Measurements from ENCODE around the gene PARD6B. TPM values are rescaled to one million over a fixed set of nuclear protein-coding genes. Genes with fewer than 3 reads are reported as not detected.

The PARD6B gene
- total and polyA plus RNA-seq, 2 of the 13 experiments (the other 11 are each of a cell fraction or from before 2014, with no cell fraction given): 6.9 to 22.2 TPM

GRCh38 chr20:50762435-50763220, 31.2 kb downstream of the PARD6B start (continued):
- peak; percentile 33; the same call in 1 of the 2 replicates for TF ChIP-seq FOXK1 (CRISPR knock-in tag; IDR thresholded peaks at IDR 0.05; ENCODE audit: borderline replicate concordance, low read depth)
- no peak for TF ChIP-seq GTF2F1 (IDR thresholded peaks at IDR 0.05; ENCODE audit: low read length)
- TF ChIP-seq ZSCAN9 (CRISPR knock-in tag; IDR thresholded peaks at IDR 0.05; ENCODE audit: borderline replicate concordance): no peak
- TF ChIP-seq MTA3 (CRISPR knock-in tag; IDR thresholded peaks at IDR 0.05): no peak
- no peak for TF ChIP-seq GZF1 (CRISPR knock-in tag; IDR thresholded peaks at IDR 0.05)
- TF ChIP-seq DPF2 (CRISPR knock-in tag; IDR thresholded peaks at IDR 0.05; ENCODE audit: borderline replicate concordance, low read depth): no peak
- TF ChIP-seq FUBP1 (CRISPR knock-in tag; IDR thresholded peaks at IDR 0.05; ENCODE audit: borderline replicate concordance): no peak
- no peak for TF ChIP-seq CEBPG (CRISPR knock-in tag; IDR thresholded peaks at IDR 0.05)
- 0 out of 2 replicates have a peak, but pooled peaks have one; percentile 7 for TF ChIP-seq HOXA3 (CRISPR knock-in tag; IDR thresholded peaks at IDR 0.05)
- no peak for TF ChIP-seq RXRA (CRISPR knock-in tag; IDR thresholded peaks at IDR 0.05)
- no peak for TF ChIP-seq CENPBD1 (CRISPR knock-in tag; IDR thresholded peaks at IDR 0.05; ENCODE audit: borderline replicate concordance, low read depth)
- TF ChIP-seq MAFK (conservative IDR thresholded peaks at IDR 0.05 in 1 of 2, IDR thresholded peaks at IDR 0.05 in 1 of 2; ENCODE audit: low read length in 2 of 2): no peak
- no peak for TF ChIP-seq MYNN (CRISPR knock-in tag; IDR thresholded peaks at IDR 0.05; ENCODE audit: low read depth)
- TF ChIP-seq MAX (IDR thresholded peaks at IDR 0.05): no peak
- no peak for TF ChIP-seq SIX1 (CRISPR knock-in tag; IDR thresholded peaks at IDR 0.05; ENCODE audit: borderline replicate concordance)
- TF ChIP-seq IKZF1 (IDR thresholded peaks at IDR 0.05): no peak
- TF ChIP-seq ASH2L (IDR thresholded peaks at IDR 0.05; ENCODE audit: insufficient read length, low read depth, low read length): no peak
- no peak for TF ChIP-seq CEBPZ (IDR thresholded peaks at IDR 0.05; ENCODE audit: low read length)
- no peak for TF ChIP-seq ZNF629 (CRISPR knock-in tag; conservative IDR thresholded peaks at IDR 0.05)
- no peak for TF ChIP-seq ZNF674 (CRISPR knock-in tag; IDR thresholded peaks at IDR 0.05; ENCODE audit: low read depth)
- TF ChIP-seq PAWR (CRISPR knock-in tag; IDR thresholded peaks at IDR 0.05; ENCODE audit: borderline replicate concordance): 0 out of 2 replicates have a peak, but pooled peaks have one; percentile 46
- no peak for TF ChIP-seq NR2F6 (IDR thresholded peaks at IDR 0.05)
- no peak for TF ChIP-seq NR2F6 (CRISPR knock-in tag; IDR thresholded peaks at IDR 0.05)
- TF ChIP-seq EHMT2 (IDR thresholded peaks at IDR 0.05; ENCODE audit: borderline replicate concordance, low read depth, low read length): no peak
- no peak for TF ChIP-seq ZNF235 (CRISPR knock-in tag; IDR thresholded peaks at IDR 0.05; ENCODE audit: borderline replicate concordance)

Data from HepG2 (cell line).